NT2/D1 (cell line): ENCODE data around the gene JARID2.

Experiments
- SUZ12 ChIP-seq: IDR thresholded peaks from 2 replicates; pipeline ENCODE4 v1.6.1; 2011; ENCODE audit not compliant: insufficient read length, insufficient read depth; ENCODE audit errors: extremely low read depth
- YY1 ChIP-seq: IDR thresholded peaks from 2 replicates; pipeline ENCODE4 v1.6.1; 2011; ENCODE audit not compliant: insufficient read length, insufficient read depth
- ZNF274 ChIP-seq: IDR thresholded peaks from 2 replicates; pipeline ENCODE4 v1.6.1; 2011; ENCODE audit warnings: mild to moderate bottlenecking, low read depth, low read length

DNA sequence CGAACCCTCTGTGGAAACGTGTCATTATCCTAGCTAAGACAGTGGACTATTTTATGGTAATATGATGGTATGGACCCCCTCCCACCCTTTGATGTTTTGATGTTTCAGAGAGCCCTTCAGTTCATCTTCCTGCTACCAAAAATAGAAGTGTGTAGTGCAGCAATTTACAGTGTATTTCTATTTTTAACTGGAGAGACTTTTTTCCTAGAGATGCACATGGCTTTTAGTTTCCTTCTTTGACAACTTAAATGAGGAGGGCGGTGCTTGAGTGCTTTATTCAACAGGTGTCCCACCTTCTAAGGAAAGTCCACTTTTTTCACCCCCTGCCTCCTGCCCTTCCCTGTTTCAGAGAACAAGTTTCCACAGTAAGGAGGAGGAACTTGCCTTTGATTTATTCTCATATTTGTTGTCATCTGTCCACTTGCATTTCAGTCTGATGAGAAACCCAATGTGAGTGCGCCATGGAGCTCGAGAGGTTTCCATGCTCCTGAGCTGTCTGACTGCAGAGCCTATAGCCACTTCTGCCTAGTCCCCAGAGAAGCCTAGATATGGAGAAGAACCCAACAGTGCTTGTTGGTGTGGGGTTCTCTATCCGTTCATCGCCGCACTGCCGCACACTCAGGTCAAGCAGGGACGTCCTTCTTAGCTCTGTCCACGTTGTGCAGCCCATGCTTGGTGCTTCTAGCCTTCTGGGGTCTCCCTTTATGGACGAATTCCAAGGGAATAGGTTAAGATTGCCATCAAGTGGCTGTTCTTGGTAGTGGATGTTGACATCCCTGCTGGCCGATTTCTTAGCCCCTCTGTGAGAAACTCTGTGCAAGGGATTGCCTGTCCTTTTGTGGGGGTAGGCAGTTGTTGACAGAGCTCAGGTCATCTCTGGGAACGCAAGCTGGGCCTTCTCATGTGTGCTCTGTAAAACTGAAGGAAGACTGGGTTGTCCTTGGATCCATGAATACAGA lies 144.2 kb downstream of the JARID2 start:
- TF ChIP-seq ZNF274 (no peak), YY1 (no peak), SUZ12 (no peak)
